Naive thymus-derived CD4-positive, alpha-beta T cell (primary cell): ENCODE measurements around the gene SUSD1. TPM values are rescaled to one million over a fixed set of nuclear protein-coding genes. Genes with fewer than 3 reads are reported as not detected.

Experiments used
- ATAC-seq: fragments of 150-1000 bp; cut with Tn5 transposase; 2 replicates; pipeline ENCODE4 v1.10.0; 2021; ENCODE audit warnings: mild to moderate bottlenecking, moderate library complexity
- CTCF ChIA-PET: fragments of 350-600 bp; sonication (Branson Sonifier 250); formaldehyde crosslinking; loops from one replicate; lab custom pipeline; 2021; ENCODE audit warnings: antibody characterized with exemption; lab: Charles Lee
- POLR2A ChIA-PET: fragments of 350-600 bp; sonication (Branson Sonifier 250); formaldehyde crosslinking; loops from one replicate; lab custom pipeline; 2021; ENCODE audit warnings: antibody characterized with exemption, inconsistent platforms; lab: Charles Lee
- DNase-seq, 9 donors: peaks; one replicate each; pipeline versions ENCODE4 v3.0.0 to v3.0.0-alpha.2; 2020 to 2022; ENCODE audit warnings: mixed read lengths in 1 of 9
- H3K27ac ChIP-seq: one replicate; pipeline ENCODE4 v1.7.0; 2013; ENCODE audit warnings: mild to moderate bottlenecking, low read depth, low read length, moderate library complexity
- H3K27me3 ChIP-seq, 2 donors: one replicate each; pipeline ENCODE4 v1.7.0; 2013; ENCODE audit warnings: low read length in 2 of 2, mild to moderate bottlenecking in 2 of 2, moderate library complexity in 2 of 2; ENCODE audit not compliant: control insufficient read depth in 2 of 2, insufficient read depth in 2 of 2
- H3K36me3 ChIP-seq, 3 experiments: 1 replicate in 2 of 3; 2 replicates in 1 of 3; pipeline ENCODE4 v1.7.0; 2013; ENCODE audit warnings: low read length in 3 of 3, mild to moderate bottlenecking in 3 of 3, moderate library complexity in 1 of 3; ENCODE audit not compliant: insufficient read depth in 3 of 3, control insufficient read depth in 2 of 3
- H3K4me1 ChIP-seq, 2 donors: one replicate each; pipeline ENCODE4 v1.7.0; 2013; ENCODE audit warnings: low read length in 2 of 2, mild to moderate bottlenecking in 2 of 2, moderate library complexity in 1 of 2; ENCODE audit not compliant: control insufficient read depth in 2 of 2, insufficient read depth in 2 of 2
- H3K4me3 ChIP-seq: 2 replicates; pipeline ENCODE4 v1.7.0; 2013; ENCODE audit warnings: mild to moderate bottlenecking, low read length
- H3K9me3 ChIP-seq, 3 experiments: 1 replicate in 2 of 3; 2 replicates in 1 of 3; pipeline ENCODE4 v1.7.0; 2013; ENCODE audit warnings: low read length in 3 of 3; ENCODE audit not compliant: control insufficient read depth in 2 of 3
- H3K27ac Mint-ChIP-seq, 9 donors: one replicate each; pipeline ENCODE4 v1.8.0; 2020 to 2022; ENCODE audit warnings: mixed read lengths in 9 of 9, mild to moderate bottlenecking in 8 of 9, moderate library complexity in 5 of 9, inconsistent platforms in 2 of 9
- H3K27me3 Mint-ChIP-seq, 5 donors: one replicate each; pipeline ENCODE4 v1.8.0; 2021 to 2022; ENCODE audit warnings: mixed read lengths in 5 of 5, mild to moderate bottlenecking in 1 of 5
- H3K36me3 Mint-ChIP-seq, 5 donors: one replicate each; pipeline ENCODE4 v1.8.0; 2020 to 2022; ENCODE audit warnings: mixed read lengths in 5 of 5, mild to moderate bottlenecking in 3 of 5, inconsistent platforms in 1 of 5
- H3K4me1 Mint-ChIP-seq, 7 donors: one replicate each; pipeline ENCODE4 v1.8.0; 2020 to 2022; ENCODE audit warnings: mixed read lengths in 7 of 7, mild to moderate bottlenecking in 3 of 7, inconsistent platforms in 1 of 7
- H3K4me3 Mint-ChIP-seq, 10 donors: one replicate each; pipeline ENCODE4 v1.8.0; 2020 to 2022; ENCODE audit warnings: mild to moderate bottlenecking in 10 of 10, mixed read lengths in 10 of 10, moderate library complexity in 6 of 10, inconsistent platforms in 2 of 10
- H3K9me3 Mint-ChIP-seq, 11 donors: one replicate each; pipeline ENCODE4 v1.8.0; 2020 to 2022; ENCODE audit warnings: mixed read lengths in 11 of 11, mild to moderate bottlenecking in 4 of 11, inconsistent platforms in 1 of 11, moderate library complexity in 1 of 11
- intact Hi-C, 2 donors: fragments of 100-400 bp; cut with micrococcal nuclease; formaldehyde crosslinking; loops; one replicate each; pipeline ENCODE4 v1.15.1; 2023
- polyA plus RNA-seq, 2 donors: library from polyadenylated mRNA; unstranded; fragments of 300-500 nt; fragmentation: Illumina TruSeq; gene quantifications; one replicate each; pipeline ENCODE4 v1.2.3, GENCODE V29; 2021
- total RNA-seq, 6 experiments: library from RNA in 5 of 6; stranded (reverse) in 5 of 6; gene quantifications; 1 replicate in 5 of 6; 2 replicates in 1 of 6; pipeline ENCODE4 v1.2.3 and lab custom pipeline; 2021 to 2026

Gene SUSD1
- total and polyA plus RNA-seq, 7 experiments from 2014 or later: 2.3 to 27.0 (median 4.6) TPM

- H3K9me3 ChIP-seq: no peaks in the 10 kb centered on the region
- CTCF ChIA-PET: no interaction called here
- Mint-ChIP-seq H3K9me3 (no peaks in the 10 kb centered on the region), H3K4me1 (peaks cover 8 to 43% (median 21%) of the 10 kb centered on the region in 7 donors), H3K27ac (no peak overlapping the region), H3K36me3 (peaks cover 0 to 3% (median 0%) of the 10 kb centered on the region in 5 donors), H3K4me3 (no peak overlapping the region), H3K27me3 (peaks cover 0 to 40% (median 0%) of the 10 kb centered on the region in 5 donors)
- no peaks in the 10 kb centered on the region for H3K36me3 ChIP-seq
- no peaks in the 10 kb centered on the region for H3K4me1 ChIP-seq
- no peak overlapping the region for H3K27ac ChIP-seq
- POLR2A ChIA-PET: no interaction called here
- intact Hi-C loops: no loop called here
- no peak overlapping the region for H3K4me3 ChIP-seq
- ATAC-seq (no peak), DNase-seq (no peak)
- no peaks in the 10 kb centered on the region for H3K27me3 ChIP-seq
Observed at GRCh38 chr9:112009656-112010055, 165.4 kb downstream of the SUSD1 start.

GRCh38 chr9:112007575-112008240, 167.4 kb downstream of the SUSD1 start:
- H3K27ac ChIP-seq: no peak overlapping the region
- H3K36me3 ChIP-seq: no peaks in the 10 kb centered on the region
- Mint-ChIP-seq H3K27me3 (peaks cover 0 to 41% (median 0%) of the 10 kb centered on the region in 5 donors), H3K36me3 (peaks cover 0 to 3% (median 0%) of the 10 kb centered on the region in 5 donors), H3K4me3 (no peak overlapping the region), H3K9me3 (no peaks in the 10 kb centered on the region), H3K27ac (peak overlapping the region in 2 of 9 donors; percentile 12 to 22), H3K4me1 (peaks cover 12 to 56% (median 27%) of the 10 kb centered on the region in 7 donors)
- H3K4me3 ChIP-seq: no peak overlapping the region
- H3K27me3 ChIP-seq: no peaks in the 10 kb centered on the region
- POLR2A ChIA-PET: no interaction called here
- DNase-seq (no peak), ATAC-seq (no peak)
- H3K4me1 ChIP-seq: peaks cover 1 to 7% of the 10 kb centered on the region in 2 donors
- intact Hi-C loops: no loop called here
- CTCF ChIA-PET: no interaction called here
- no peaks in the 10 kb centered on the region for H3K9me3 ChIP-seq

GRCh38 chr9:112006361-112007020, 168.6 kb downstream of the SUSD1 start:
- H3K36me3 Mint-ChIP-seq: peaks cover 0 to 3% (median 0%) of the 10 kb centered on the region in 5 donors
- CTCF ChIA-PET: interaction anchor here (0.8 kb wide), 1 partner anchor 55 kb away, joined by 4 read pairs; no protein-coding TSS in a partner anchor
- no peak overlapping the region for H3K4me3 ChIP-seq
- no peaks in the 10 kb centered on the region for H3K36me3 ChIP-seq
- H3K9me3 ChIP-seq: no peaks in the 10 kb centered on the region
- peaks cover 0 to 41% (median 0%) of the 10 kb centered on the region in 5 donors for H3K27me3 Mint-ChIP-seq
- H3K4me1 ChIP-seq: peaks cover 4 to 17% of the 10 kb centered on the region in 2 donors
- POLR2A ChIA-PET: no interaction called here
- H3K9me3 Mint-ChIP-seq: no peaks in the 10 kb centered on the region
- no peak overlapping the region for H3K4me3 Mint-ChIP-seq
- H3K27me3 ChIP-seq: no peaks in the 10 kb centered on the region
- H3K27ac ChIP-seq: no peak overlapping the region
- intact Hi-C loops: no loop called here
- no peak overlapping the region for H3K27ac Mint-ChIP-seq
- peaks cover 18 to 61% (median 37%) of the 10 kb centered on the region in 7 donors for H3K4me1 Mint-ChIP-seq
- ATAC-seq: no peak
- DNase-seq: no peak

GRCh38 chr9:112005939-112006338, 169.2 kb downstream of the SUSD1 start:
- intact Hi-C loops: no loop called here
- no peak for ATAC-seq
- no peak overlapping the region for H3K4me3 Mint-ChIP-seq
- Histone ChIP-seq H3K4me3 (no peak overlapping the region), H3K36me3 (no peaks in the 10 kb centered on the region), H3K27ac (no peak overlapping the region), H3K4me1 (peaks cover 4 to 17% of the 10 kb centered on the region in 2 donors), H3K27me3 (no peaks in the 10 kb centered on the region), H3K9me3 (no peaks in the 10 kb centered on the region)
- CTCF ChIA-PET: no interaction called here
- POLR2A ChIA-PET: no interaction called here
- H3K9me3 Mint-ChIP-seq: no peaks in the 10 kb centered on the region
- peaks cover 18 to 65% (median 37%) of the 10 kb centered on the region in 7 donors for H3K4me1 Mint-ChIP-seq
- H3K36me3 Mint-ChIP-seq: peaks cover 0 to 3% (median 0%) of the 10 kb centered on the region in 5 donors
- H3K27ac Mint-ChIP-seq: peak overlapping the region in 1 of 9 donors; percentile 34
- peaks cover 0 to 40% (median 0%) of the 10 kb centered on the region in 5 donors for H3K27me3 Mint-ChIP-seq
- no peak for DNase-seq

- H3K9me3 Mint-ChIP-seq: no peaks in the 10 kb centered on the region
- no peak overlapping the region for H3K4me3 Mint-ChIP-seq
- Histone ChIP-seq H3K27ac (no peak overlapping the region), H3K27me3 (no peaks in the 10 kb centered on the region), H3K4me3 (no peak overlapping the region), H3K4me1 (peaks cover 4 to 17% of the 10 kb centered on the region in 2 donors), H3K36me3 (no peaks in the 10 kb centered on the region), H3K9me3 (no peaks in the 10 kb centered on the region)
- peaks cover 20 to 68% (median 37%) of the 10 kb centered on the region in 7 donors for H3K4me1 Mint-ChIP-seq
- DNase-seq: no peak
- ATAC-seq: no peak
- peaks cover 0 to 32% (median 0%) of the 10 kb centered on the region in 5 donors for H3K27me3 Mint-ChIP-seq
- peak overlapping the region in 1 of 9 donors; percentile 38 for H3K27ac Mint-ChIP-seq
- H3K36me3 Mint-ChIP-seq: no peaks in the 10 kb centered on the region
- intact Hi-C loops: no loop called here
- POLR2A ChIA-PET: interaction anchor here (0.7 to 1.9 kb wide), 8 partner anchors 11 to 376 kb away, joined by 3 to 18 read pairs (median 4); partner anchors contain the start of genes HSDL2 and UGCG
- CTCF ChIA-PET: no interaction called here
Observed at GRCh38 chr9:112003538-112003937, 171.6 kb downstream of the SUSD1 start.

- peak overlapping the region in 9 of 10 donors; percentile 1 to 80 (median 61) for H3K4me3 Mint-ChIP-seq
- no peaks in the 10 kb centered on the region for H3K36me3 ChIP-seq
- peaks cover 4 to 17% of the 10 kb centered on the region in 2 donors for H3K4me1 ChIP-seq
- no peak overlapping the region for H3K27ac ChIP-seq
- peaks cover 20 to 62% (median 34%) of the 10 kb centered on the region in 7 donors for H3K4me1 Mint-ChIP-seq
- no peaks in the 10 kb centered on the region for H3K27me3 ChIP-seq
- ATAC-seq (no peak), DNase-seq (no peak)
- ChIA-PET CTCF (interaction anchor here (1.2 kb wide), 1 partner anchor 243 kb away, joined by 5 read pairs; no protein-coding TSS in a partner anchor), POLR2A (interaction anchor here (0.6 to 2.1 kb wide), 16 partner anchors 9 to 1153 kb away, joined by 3 to 18 read pairs (median 4); partner anchors contain the start of genes HSDL2, PTBP3 and UGCG)
- peak overlapping the region; percentile 29 to 85 (median 78) for H3K27ac Mint-ChIP-seq
- H3K27me3 Mint-ChIP-seq: peaks cover 0 to 34% (median 0%) of the 10 kb centered on the region in 5 donors
- no peaks in the 10 kb centered on the region for H3K9me3 ChIP-seq
- intact Hi-C loops: loop anchor here in 1 of 2 donors (1.0 kb wide), 3 partner anchors 8 to 107 kb away; partner anchors contain the start of gene UGCG
- peak overlapping the region; percentile 19 for H3K4me3 ChIP-seq
- no peaks in the 10 kb centered on the region for H3K36me3 Mint-ChIP-seq
- H3K9me3 Mint-ChIP-seq: no peaks in the 10 kb centered on the region
Observed at GRCh38 chr9:112002847-112003457, 172.1 kb downstream of the SUSD1 start.
